HL-60 (cell line): ENCODE data around the gene ATP6V0D1.

Experiments used
- DNase-seq, 2 experiments: peaks; one replicate each; pipeline ENCODE4 v3.0.0-alpha.2; 2010 to 2020; ENCODE audit warnings: low read depth in 1 of 2, low spot score in 1 of 2
- H3K27ac ChIP-seq: fragments of 250-450 bp; sonication (Bioruptor Pico); replicated peaks from 2 replicates; pipeline ENCODE4 v1.5.1; 2020; ENCODE audit warnings: mild to moderate bottlenecking, moderate library complexity
- H3K27me3 ChIP-seq: fragments of 250-450 bp; sonication (Bioruptor Pico); 2 replicates; pipeline ENCODE4 v1.5.1; 2021; ENCODE audit warnings: mild to moderate bottlenecking, moderate library complexity; ENCODE audit not compliant: insufficient read depth, poor library complexity, severe bottlenecking
- H3K4me3 ChIP-seq: replicated peaks from 2 replicates; pipeline ENCODE4 v1.5.1; 2011; ENCODE audit warnings: mild to moderate bottlenecking, control low read depth, low read length; ENCODE audit not compliant: insufficient read depth
- CTCF ChIP-seq: IDR thresholded peaks from one replicate; pipeline ENCODE4 v1.5.1; 2011; ENCODE audit warnings: low read length, control low read depth, inconsistent platforms; ENCODE audit not compliant: insufficient read depth
- GABPA ChIP-seq: IDR thresholded peaks from 2 replicates; pipeline ENCODE4 v1.6.1; 2012; ENCODE audit warnings: low read depth
- POLR2AphosphoS5 ChIP-seq: IDR thresholded peaks from 2 replicates; pipeline ENCODE4 v1.6.1; 2012; ENCODE audit warnings: low read depth
- REST ChIP-seq: IDR thresholded peaks from 2 replicates; pipeline ENCODE4 v1.6.1; 2012; ENCODE audit warnings: low read depth; ENCODE audit not compliant: insufficient replicate concordance
- SPI1 ChIP-seq: IDR thresholded peaks from 2 replicates; pipeline ENCODE4 v1.6.1; 2012; ENCODE audit warnings: low read depth, mild to moderate bottlenecking, borderline replicate concordance

ATP6V0D1 gene

GRCh38 chr16:67437513-67437912 is 43.4 kb downstream of the ATP6V0D1 start:
- Histone ChIP-seq H3K27ac (no peak overlapping the region), H3K4me3 (no peak overlapping the region), H3K27me3 (no peaks in the 10 kb centered on the region)
- no peak for TF ChIP-seq REST
- no peak for TF ChIP-seq GABPA
- TF ChIP-seq SPI1 = no peak
- TF ChIP-seq POLR2AphosphoS5 = no peak
- TF ChIP-seq CTCF = no peak
- no peak for DNase-seq

- no peak overlapping the region for H3K27ac ChIP-seq
- no peak for DNase-seq
- TF ChIP-seq SPI1 (no peak), REST (no peak), GABPA (no peak), CTCF (no peak), POLR2AphosphoS5 (no peak; the same call in 1 of the 2 replicates)
- H3K4me3 ChIP-seq = no peak overlapping the region
- H3K27me3 ChIP-seq = peaks cover 2% of the 10 kb centered on the region
These were observed 44.2 kb downstream of the ATP6V0D1 start for GRCh38 chr16:67436640-67437193.

- Histone ChIP-seq H3K27me3 (peaks cover 6% of the 10 kb centered on the region), H3K27ac (no peak overlapping the region), H3K4me3 (no peak overlapping the region)
- no peak for DNase-seq
- TF ChIP-seq GABPA (no peak), CTCF (no peak), SPI1 (no peak), REST (no peak), POLR2AphosphoS5 (no peak)
These were observed 45.2 kb downstream of the ATP6V0D1 start for GRCh38 chr16:67435758-67436164.
